ENCODE results near the gene PEG3. TPM values are rescaled to one million over a fixed set of nuclear protein-coding genes. Genes with fewer than 3 reads are reported as not detected.

The PEG3 gene
- total and polyA plus RNA-seq, 2 of the 4 experiments (the other 2 are of a cell fraction) = not detected

DNA sequence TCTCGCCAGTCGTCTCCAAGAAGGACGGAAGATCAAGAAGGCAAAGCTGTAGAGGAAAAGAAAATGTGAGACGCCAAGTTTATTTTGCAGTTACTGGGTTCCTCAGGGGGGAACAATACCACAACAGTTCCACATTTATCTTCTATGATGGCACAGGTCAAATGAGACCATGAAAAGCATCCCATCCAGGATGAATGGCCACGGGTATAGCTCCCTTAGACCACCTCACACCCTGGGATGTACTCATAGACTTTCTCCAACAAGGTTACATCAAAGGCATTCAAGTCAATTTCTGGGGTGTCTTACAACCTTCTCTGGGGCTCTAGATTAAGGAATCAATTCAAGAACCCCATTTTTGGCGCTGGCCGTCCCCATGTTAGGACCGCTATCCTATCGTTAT is 4.5 kb downstream of the PEG3 start:
- CTCF ChIA-PET = no interaction called here
- intact Hi-C loops (cut with micrococcal nuclease) (no loop called here), dilution Hi-C loops (cut with HindIII; ENCODE audit: low sequenced_read_pairs, unreplicated experiment) (no loop called here), in situ Hi-C loops (cut with MboI; ENCODE audit: low sequenced_read_pairs) (no loop called here)
- no peak overlapping the region for H2BK120ac ChIP-seq (ENCODE audit: low read depth, low read length)
- no peak overlapping the region for H3K4me3 ChIP-seq (ENCODE audit: insufficient read depth, low read depth, low read length)
- H3K9me3 ChIP-seq (ENCODE audit: control insufficient read depth, insufficient read depth, low read length) = peaks cover 53% of the 10 kb centered on the region
- H3K23ac ChIP-seq (ENCODE audit: low read depth, low read length) = no peak overlapping the region
- H3K9ac ChIP-seq (ENCODE audit: low read depth, low read length) = no peak overlapping the region
- no peaks in the 10 kb centered on the region for H3K9me1 ChIP-seq (ENCODE audit: insufficient read depth, low read length)
- no peaks in the 10 kb centered on the region for H3K27me3 ChIP-seq (ENCODE audit: control insufficient read depth, insufficient read depth, low read length)
- no peaks in the 10 kb centered on the region for H3K36me3 ChIP-seq (ENCODE audit: control insufficient read depth, insufficient read depth, low read length)
- no peak overlapping the region for H3K14ac ChIP-seq (replicated peaks; ENCODE audit: low read depth, low read length)
- H2AK9ac ChIP-seq (replicated peaks; ENCODE audit: low read depth, low read length, poor library complexity) = no peak overlapping the region
- no peak overlapping the region for H2AK5ac ChIP-seq (ENCODE audit: low read depth, low read length)
- H3K56ac ChIP-seq (ENCODE audit: extremely low read depth, insufficient read depth, low read length) = no peak overlapping the region
- WGBS, 2 experiments (ENCODE audit: extremely low coverage in 2 of 2, insufficient read length in 1 of 2) = no CpG with 5 or more reads among the region's 9 CpGs
- ATAC-seq (ENCODE audit: low read depth) (no peak), DNase-seq (no peak)
- H2BK15ac ChIP-seq (ENCODE audit: low read depth, low read length) = no peak overlapping the region
- H3K18ac ChIP-seq (ENCODE audit: low read depth, low read length) = no peak overlapping the region
- H4K20me1 ChIP-seq (ENCODE audit: insufficient read depth, low read length) = no peaks in the 10 kb centered on the region
- BruUV-seq (replicated peaks) = no TSS peak
- H2BK5ac ChIP-seq (ENCODE audit: low read depth, low read length, poor library complexity, severe bottlenecking) = no peak overlapping the region
- no peaks in the 10 kb centered on the region for H3K79me1 ChIP-seq (ENCODE audit: low read depth in 1 of 2, low read length in 2 of 2)
- H3K4me2 ChIP-seq (ENCODE audit: low read depth, low read length) = no peak overlapping the region
- no peak overlapping the region for H4K5ac ChIP-seq (ENCODE audit: low read depth, low read length)
- H4K91ac ChIP-seq (ENCODE audit: insufficient read depth, low read depth, low read length) = no peak overlapping the region
- POLR2A ChIA-PET (ENCODE audit: unreplicated experiment) = no interaction called here
- H4K8ac ChIP-seq (ENCODE audit: low read depth in 2 of 2, low read length in 2 of 2) = no peak overlapping the region
- no peak overlapping the region for H3K27ac ChIP-seq (ENCODE audit: insufficient read depth, low read length)
- H2BK20ac ChIP-seq (ENCODE audit: low read depth, low read length) = no peak overlapping the region
- H2AFZ ChIP-seq (replicated peaks; ENCODE audit: low read length, poor library complexity) = no peak overlapping the region
- TF ChIP-seq CEBPB (IDR thresholded peaks at IDR 0.05; ENCODE audit: low read depth, low read length) (no peak), BHLHE40 (IDR thresholded peaks at IDR 0.05; ENCODE audit: low read depth, low read length) (no peak), MAZ (IDR thresholded peaks at IDR 0.05; ENCODE audit: borderline replicate concordance, low read depth, low read length) (no peak), RCOR1 (IDR thresholded peaks at IDR 0.05; ENCODE audit: insufficient replicate concordance, low read length) (no peak)
- H3K4me1 ChIP-seq (ENCODE audit: control insufficient read depth, insufficient read depth, low read length) = no peaks in the 10 kb centered on the region
- H3K4ac ChIP-seq (ENCODE audit: low read depth, low read length) = no peak overlapping the region

Data from IMR-90 (cell line).